NCI-H748 (cell line): ENCODE measurements around the gene KCNMB2.
A peak's percentile ranks its signal among the peaks of the same experiment; 100 is the strongest.

Experiments
- DNase-seq: peaks from one replicate; lab custom pipeline; 2025; ENCODE audit not compliant: unreplicated experiment; lab: John Stamatoyannopoulos, UW

KCNMB2 gene

GRCh38 chr3:178634975-178635374 is 98.7 kb downstream of the KCNMB2 start:
- DNase-seq = peak; percentile 88

- no peak for DNase-seq
Measured at GRCh38 chr3:178637802-178638201, 101.6 kb downstream of the KCNMB2 start.

GRCh38 chr3:178645503-178645902 is 109.3 kb downstream of the KCNMB2 start:
- DNase-seq = no peak

DNA sequence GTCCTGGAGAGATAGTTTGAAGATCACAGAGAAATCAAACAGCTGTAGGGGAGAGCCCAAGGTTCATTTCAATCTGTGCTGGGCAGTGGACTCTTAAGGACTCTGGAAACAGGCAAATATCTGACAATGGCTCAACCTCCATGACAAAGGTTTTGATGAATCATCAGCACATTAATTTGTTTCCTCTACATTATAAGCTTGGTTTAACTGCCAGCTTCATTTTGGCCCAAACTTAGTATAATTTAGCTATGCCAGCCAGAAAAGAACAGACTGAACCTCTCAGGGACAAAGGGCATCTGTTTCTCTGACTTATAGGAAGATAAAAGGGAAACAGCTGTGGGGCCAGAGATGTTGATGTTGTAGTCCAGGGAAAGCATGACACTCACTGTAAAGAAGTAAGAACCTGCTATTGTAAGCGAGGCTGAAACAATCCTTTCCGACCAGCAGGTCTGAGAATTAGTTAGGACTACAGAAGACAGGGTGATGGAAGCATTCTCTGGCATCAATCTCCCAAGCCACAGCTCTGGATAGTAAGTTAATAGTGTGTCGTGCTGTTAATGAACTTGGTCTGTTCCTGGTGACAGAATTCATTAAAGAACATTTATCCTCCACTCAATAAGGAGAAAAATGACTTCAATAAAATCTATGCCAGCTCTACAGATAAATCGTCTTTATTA is 110.1 kb downstream of the KCNMB2 start:
- DNase-seq = no peak

DNA sequence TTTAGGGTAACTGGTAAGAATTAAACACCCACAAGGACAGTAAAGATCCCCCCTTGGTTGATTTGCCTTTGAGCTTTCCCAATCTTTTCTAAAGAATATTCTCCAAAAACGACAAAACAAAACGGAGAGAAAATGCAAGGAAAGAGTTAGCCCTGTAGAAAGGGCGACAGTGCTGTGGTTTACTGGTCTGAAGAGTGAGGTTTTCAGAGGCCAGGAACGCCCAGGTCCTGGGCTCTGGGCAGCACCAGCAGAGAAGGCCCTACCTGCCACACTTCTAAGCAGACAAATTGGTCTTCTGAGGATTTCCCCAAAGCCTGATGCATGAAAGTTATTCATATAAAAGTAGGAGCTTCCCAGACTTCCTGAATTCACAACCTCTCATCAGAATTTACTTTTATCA is 119.3 kb downstream of the KCNMB2 start:
- DNase-seq = no peak

DNA sequence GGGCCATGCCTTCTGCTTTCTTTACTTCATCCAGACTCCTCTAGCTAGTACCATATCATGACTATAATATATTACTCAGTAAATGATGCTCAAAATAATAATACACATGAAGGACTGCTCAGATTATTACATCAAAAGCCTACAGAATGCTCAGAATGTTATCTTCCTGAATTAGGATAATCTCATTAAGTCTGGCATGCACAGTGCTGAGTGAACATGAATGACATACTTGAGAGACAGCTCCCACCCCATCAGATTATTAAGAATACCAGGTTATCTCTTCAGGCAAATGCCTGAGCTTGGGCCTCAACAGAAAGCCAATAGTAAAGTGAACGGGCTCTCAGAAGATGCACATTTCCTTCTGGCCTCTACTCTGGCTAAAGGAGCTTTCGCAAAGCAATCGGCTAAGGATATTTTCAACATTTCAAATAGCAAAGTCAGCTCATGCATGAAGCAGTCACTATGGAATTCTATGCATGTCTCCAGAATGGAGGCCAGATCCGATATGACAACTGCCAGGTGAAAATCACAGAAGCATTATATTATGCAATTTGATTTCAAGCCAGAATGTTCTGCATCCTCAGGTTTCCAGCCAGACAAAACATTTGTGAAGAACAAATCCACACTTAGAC is 122.6 kb downstream of the KCNMB2 start:
- no peak for DNase-seq

GRCh38 chr3:178663201-178663934 is 127.1 kb downstream of the KCNMB2 start:
- no peak for DNase-seq

DNA sequence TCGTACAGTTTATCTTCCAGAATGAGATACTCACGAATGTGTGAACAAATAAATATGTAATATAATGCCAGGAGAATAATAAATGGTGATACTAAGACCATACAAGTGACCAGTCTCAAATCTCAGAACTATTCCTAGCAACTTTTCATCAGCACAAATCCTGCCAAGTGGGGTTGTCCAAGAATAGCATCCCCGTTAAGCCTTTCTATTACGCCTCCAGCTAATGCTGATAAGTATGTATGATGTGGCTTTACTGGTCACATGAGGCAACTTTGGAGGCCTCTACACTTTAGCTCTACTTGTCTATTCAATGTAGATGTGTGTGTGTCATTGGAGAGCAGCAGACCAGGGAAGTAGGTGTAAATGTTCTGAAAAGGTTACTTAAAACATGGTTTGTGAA is 129.5 kb downstream of the KCNMB2 start:
- no peak for DNase-seq

DNA sequence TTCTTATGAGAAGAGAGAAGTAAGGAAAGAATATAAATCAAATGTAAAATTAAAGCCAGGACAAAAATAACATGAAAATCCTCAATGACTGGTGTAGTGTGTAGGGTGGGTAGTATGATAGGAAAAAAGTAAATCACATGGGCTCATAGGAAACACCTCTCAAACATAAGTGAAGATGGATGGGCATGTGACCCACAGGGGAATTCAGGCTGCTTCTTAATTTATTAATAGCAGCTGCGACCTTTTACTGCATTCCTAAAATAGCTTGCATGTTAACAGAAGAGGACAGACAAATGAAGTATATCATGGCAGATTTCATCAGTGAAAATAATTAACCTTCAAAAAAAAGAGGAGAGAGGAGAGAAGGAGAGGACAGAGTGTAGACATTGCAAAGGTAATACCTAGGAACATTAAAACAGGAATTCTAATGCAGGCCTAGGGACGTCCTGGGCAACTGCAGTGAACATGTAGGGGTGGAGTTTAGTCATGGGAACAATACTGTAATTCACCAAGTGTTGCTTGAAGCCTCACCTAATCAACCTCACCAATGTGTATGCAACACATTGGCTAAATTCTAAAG is 132.9 kb downstream of the KCNMB2 start:
- DNase-seq = no peak

DNA sequence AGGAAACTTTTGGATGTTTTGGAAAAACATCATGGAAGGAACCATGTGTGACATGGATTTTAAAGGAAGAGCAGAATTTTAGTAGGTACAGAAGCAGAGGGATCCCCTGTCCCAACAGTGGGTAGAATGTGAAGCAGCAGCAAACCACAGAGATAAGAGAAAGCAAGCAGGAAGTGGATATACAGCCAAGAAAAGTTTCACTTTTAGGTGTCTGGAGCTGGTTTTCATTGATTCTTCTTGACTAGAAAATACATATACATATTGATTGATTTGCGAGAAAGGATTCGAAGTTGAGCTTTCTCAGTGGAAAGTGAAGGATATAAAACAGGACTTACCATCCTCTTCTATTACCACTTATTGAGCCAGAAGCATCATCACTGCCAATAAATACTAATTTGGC is 133.5 kb downstream of the KCNMB2 start:
- DNase-seq = no peak

DNA sequence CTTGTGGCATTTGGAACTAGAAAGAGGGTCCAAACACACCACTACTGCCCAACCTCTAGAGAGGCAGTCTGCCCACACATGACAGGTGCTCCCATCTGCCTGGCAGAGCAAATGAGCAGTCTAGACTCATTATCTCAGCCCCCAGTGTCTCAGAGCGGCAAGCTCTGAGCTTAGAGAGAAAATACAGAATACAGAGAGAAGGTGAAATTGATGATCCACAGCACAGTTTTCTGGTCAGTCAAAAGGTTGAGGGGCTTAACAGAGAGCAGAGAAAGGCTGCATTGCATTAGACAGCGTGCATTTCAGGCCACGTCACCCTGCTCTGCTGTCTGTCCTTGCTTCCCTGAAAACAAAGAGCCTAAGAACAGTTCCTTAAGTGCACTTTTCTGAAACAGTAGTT is 135.1 kb downstream of the KCNMB2 start:
- DNase-seq = peak; percentile 28

GRCh38 chr3:178671791-178672190 is 135.6 kb downstream of the KCNMB2 start:
- DNase-seq = peak; percentile 57

GRCh38 chr3:178672275-178672674 is 136.0 kb downstream of the KCNMB2 start:
- DNase-seq = no peak

DNA sequence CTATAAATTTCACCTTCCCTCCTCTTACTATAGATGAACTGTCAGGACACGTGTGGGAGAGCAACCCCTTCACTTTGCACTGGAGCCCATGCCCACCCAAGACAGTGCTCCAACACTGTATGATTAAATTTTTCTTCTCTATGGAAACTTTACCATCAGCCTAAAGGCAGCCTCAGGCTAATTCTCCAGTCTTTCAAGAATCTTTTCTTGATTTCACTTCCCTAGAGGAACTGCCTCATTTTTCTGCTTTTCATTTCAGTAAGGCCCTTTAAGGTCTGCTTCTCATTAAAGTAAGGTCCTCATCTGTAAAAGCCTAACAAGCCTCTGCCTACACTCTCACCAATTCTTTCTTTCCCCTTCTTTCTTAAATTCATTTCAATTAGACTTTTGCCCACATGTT is 137.3 kb downstream of the KCNMB2 start:
- no peak for DNase-seq

DNA sequence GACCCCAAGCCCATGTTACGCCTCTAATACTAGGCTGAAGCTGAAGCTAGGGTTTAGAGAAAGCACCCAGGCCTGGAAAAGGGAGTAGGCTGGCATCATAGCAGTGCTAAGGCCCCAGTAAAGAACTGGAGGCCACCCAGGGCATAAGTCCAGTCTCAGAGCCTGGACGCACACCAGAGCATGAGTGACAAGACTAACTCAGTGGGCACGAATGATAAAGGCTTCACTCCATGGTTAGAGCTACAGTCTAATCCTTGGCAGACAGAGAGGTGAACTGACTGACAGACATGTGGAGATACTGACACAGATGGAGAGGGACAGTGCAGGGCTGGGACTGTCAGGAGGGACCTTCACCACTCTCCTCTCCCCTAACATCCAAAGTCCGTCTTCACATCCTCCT is 139.8 kb downstream of the KCNMB2 start:
- no peak for DNase-seq

DNA sequence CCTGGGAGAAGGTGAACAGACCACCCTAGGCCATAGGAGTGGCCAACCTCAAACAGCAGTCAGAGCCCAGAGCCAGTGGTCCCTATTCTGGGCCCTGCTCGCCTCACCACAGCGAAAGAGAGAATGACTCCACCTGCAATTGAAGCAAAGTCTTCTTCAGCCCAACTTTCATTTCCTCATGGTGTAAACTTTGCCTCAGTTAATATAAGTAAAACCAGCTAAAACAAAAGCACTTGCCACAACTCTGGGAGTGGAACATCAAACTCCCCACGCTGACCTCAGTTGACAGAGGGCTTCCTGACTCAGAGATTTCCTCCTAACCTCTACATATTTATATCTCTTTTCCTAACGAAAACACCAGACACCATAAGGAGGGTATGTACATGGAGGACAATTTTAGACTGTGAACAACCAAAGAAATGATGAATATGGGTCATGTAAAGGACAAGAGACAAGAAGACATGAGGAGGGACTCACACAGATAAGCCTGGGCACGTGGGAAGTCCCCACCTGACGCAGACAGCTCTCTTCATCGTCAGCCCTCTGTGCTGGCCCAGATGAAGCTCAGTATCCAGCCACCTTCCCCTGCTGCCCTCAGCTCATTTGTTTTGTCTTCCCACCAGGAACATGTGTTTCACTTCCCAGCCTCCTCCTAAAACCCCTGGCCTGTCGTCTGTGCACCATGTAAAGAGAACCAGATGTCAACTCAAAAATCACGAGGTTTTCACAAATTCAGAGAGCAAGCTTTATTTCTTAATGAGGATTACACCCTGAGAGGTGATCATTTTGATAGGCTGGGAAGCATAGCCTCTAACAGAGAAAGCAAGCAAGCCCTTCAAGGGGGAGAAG is 140.9 kb downstream of the KCNMB2 start:
- no peak for DNase-seq

DNA sequence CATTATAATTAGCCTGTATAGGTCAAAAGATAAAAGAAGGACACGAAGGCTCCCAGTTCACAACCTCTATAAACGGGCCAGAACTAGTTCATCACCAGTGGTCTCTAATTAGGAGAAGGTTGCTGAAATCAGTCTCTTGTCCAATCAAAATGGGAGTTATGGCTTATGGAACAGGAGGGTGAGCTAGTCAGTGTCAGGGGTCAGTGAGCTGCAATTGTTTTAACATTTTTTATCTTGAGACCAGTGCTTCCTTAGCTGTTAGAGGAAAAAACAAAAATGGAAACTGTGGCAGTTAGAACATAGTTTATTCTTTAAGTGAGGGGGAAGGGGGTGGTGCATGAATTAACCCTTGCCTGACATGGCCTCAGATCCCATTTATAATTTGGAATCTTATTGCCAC is 141.7 kb downstream of the KCNMB2 start:
- DNase-seq = no peak

GRCh38 chr3:178680037-178680436 is 143.8 kb downstream of the KCNMB2 start:
- no peak for DNase-seq

- DNase-seq = no peak
Measured at GRCh38 chr3:178680489-178680888, 144.3 kb downstream of the KCNMB2 start.

- DNase-seq = no peak
Measured at GRCh38 chr3:178684881-178685590, 148.8 kb downstream of the KCNMB2 start.

DNA sequence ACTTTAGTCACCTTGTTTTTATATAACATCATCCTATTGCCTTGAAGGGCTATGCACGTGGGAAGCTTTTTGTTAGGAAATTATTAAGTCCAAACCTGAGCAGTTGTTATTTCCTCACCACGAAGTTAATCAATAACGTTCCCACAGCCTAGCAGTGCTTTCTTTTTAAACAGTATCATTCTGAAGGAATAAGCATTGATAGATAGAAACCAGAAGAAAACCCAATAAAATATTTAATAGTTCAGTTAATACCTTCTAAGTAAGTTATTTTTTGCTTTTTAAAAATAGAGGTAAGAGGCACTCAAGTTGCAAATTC is 149.3 kb downstream of the KCNMB2 start:
- no peak for DNase-seq
